ENCODE data around the gene PRKD2.
"Not testable (repeated sequence)": the region's sequence is repeated elsewhere in the genome, so short reads cannot be mapped to it uniquely, and the experiment has no call there.

PRKD2 gene

GRCh38 chr19:46631481-46631880 lies 85.4 kb downstream of the PRKD2 start:
- DNase-seq (ENCODE audit: low read depth) = no peak

GRCh38 chr19:46630586-46631205 lies 86.2 kb downstream of the PRKD2 start:
- DNase-seq (ENCODE audit: low read depth) = no peak

DNA sequence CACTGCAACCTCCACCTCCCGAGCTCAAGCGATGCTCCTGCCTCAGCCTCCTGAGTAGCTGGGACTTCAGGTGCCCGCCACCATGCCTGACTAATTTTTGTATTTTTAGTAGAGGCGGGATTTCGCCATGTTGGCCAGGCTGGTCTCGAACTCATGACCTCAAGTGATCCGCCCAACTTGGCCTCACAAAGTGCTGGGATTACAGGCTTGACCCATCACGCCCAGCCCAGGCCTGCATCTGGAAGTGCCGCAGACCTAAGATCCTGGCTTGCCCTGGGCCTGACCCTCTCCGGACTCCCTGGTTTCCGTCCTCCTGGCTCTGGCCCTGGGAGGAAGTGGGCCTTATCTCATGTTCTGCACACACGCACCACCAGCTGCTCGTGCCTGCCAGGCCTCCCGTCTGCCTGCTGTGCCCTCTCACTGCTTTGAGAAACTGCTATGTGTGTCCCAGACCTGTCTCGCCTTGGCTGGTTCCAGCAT lies 87.3 kb downstream of the PRKD2 start:
- peak; percentile 100 for DNase-seq (ENCODE audit: low read depth)

- not testable (repeated sequence) for DNase-seq (ENCODE audit: low read depth)
These were observed 87.9 kb downstream of the PRKD2 start for GRCh38 chr19:46628970-46629369.

DNA sequence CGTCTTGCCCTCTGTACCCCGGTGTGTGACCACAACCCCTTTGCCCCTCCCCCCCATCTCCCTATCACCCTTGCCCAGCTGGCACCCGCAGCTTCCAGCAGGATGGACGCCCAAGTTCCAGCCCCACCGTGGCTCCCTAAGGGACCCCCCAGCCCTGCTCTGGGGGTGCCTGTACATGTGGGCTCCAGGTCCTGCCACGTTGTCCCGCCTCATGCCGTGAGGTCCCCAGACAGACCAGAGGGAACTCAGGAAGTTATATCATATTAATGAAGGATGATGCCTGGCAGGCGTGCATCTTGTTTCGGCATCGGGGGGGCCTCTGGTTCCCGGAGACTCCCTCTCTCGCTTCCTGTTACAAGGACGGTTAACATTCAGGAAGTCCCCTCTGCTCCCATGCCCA lies 90.5 kb downstream of the PRKD2 start:
- DNase-seq (ENCODE audit: low read depth) = peak; percentile 96

DNA sequence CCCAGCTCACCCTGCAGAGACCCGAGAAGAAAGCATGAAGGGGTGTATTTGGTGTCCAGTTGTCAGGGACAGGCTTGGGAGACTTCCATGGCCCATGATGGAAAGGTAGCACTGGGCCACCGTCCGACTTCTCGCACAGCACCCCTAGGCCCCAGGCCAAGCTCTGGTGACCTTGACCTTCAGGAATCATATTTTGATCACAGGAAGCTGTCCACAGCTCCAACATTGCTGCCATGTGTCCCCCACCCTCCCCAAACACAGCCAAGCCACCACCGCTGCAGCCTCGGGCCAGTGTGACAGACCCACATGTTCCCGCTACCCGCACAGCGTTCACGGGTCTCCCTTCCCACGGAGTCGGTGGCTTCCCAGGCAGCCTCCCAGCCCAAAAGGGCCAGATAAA lies 91.2 kb downstream of the PRKD2 start:
- no peak for DNase-seq (ENCODE audit: low read depth)

DNA sequence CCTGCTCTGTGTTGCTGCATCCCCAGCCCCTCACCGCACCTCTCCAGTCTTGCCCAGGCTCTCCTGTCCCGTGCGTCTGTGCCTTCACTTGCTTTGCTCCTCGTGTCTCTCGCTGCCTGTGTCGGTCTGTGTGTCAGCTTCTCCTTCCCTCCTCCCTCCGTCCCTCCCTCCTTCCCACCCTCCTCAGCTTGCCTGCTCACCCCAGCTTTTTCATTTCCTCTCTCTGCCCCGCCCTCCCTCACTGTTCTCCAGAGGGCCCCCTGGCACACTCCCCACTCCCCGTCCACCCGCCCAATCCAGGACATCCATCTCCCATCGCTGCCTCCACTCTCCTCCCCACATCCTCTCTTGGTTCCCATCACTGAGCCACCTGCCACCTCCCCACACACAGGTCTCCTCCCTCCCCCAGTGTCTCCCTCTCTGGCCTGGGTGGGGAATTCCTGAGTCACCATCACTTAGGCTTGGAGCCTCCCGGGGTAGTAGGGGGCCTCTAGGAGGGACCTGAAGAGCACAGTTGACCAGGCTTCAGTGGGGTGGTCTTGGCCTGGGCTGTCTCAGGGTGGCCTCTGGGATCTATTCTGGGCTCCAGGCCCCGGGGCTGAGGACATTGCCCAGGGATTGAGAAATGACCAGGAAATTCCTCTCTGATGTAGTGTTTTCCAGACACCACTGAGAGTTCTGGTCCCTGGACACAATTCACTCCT lies 91.8 kb downstream of the PRKD2 start, which contains the start of gene PTGIR:
TSS of gene PTGIR (minus strand) at position 132 of the 704 bp plus-strand sequence. CDS start 864 bp downstream, outside the sequence.
- DNase-seq (ENCODE audit: low read depth) = peak; percentile 91
